B cell (primary cell): ENCODE results near the gene MORN1. TPM values are rescaled to one million over a fixed set of nuclear protein-coding genes. Genes with fewer than 3 reads are reported as not detected.

Experiments used
- ATAC-seq: fragments of 200-7000 bp; cut with Tn5 transposase; one replicate; pipeline ENCODE4 v1.10.0; 2021; ENCODE audit warnings: low read depth, mild to moderate bottlenecking, moderate number of reproducible peaks, moderate library complexity
- CTCF ChIA-PET: fragments of 350-600 bp; sonication (Branson Sonifier 250); formaldehyde crosslinking; loops from one replicate; lab custom pipeline; 2021; ENCODE audit warnings: antibody characterized with exemption, inconsistent platforms; lab: Charles Lee
- POLR2A ChIA-PET: fragments of 350-600 bp; sonication (Branson Sonifier 250); formaldehyde crosslinking; loops from one replicate; lab custom pipeline; 2021; ENCODE audit warnings: antibody characterized with exemption; lab: Charles Lee
- DNase-seq: peaks from one replicate; pipeline ENCODE4 v3.0.0; 2013
- H2AFZ ChIP-seq: 2 replicates; pipeline ENCODE4 v1.6.1; 2012; ENCODE audit warnings: mild to moderate bottlenecking, low read depth, low read length; ENCODE audit not compliant: insufficient read depth, poor library complexity, severe bottlenecking
- H3K27ac ChIP-seq, 2 donors: 1 replicate in 1 of 2; 2 replicates in 1 of 2; pipeline ENCODE4 v1.5.1; 2012 to 2013; ENCODE audit warnings: low read length in 2 of 2, mild to moderate bottlenecking in 2 of 2, moderate library complexity in 1 of 2
- H3K27me3 ChIP-seq, 4 experiments: fragments of 200-600 bp in 1 of 4; sonication (generic) in 1 of 4; replicated peaks in 1 of 4; 1 replicate in 2 of 4; 2 replicates in 2 of 4; pipeline versions ENCODE4 v1.6.1 to v1.7.0; 2013 to 2016; ENCODE audit warnings: low read length in 3 of 4, mild to moderate bottlenecking in 2 of 4, mixed read lengths in 1 of 4, moderate library complexity in 1 of 4; ENCODE audit not compliant: insufficient read depth in 4 of 4, control insufficient read depth in 3 of 4; ENCODE audit errors: control extremely low read depth in 1 of 4
- H3K36me3 ChIP-seq, 2 experiments: replicated peaks in 1 of 2; 1 replicate in 1 of 2; 2 replicates in 1 of 2; pipeline versions ENCODE4 v1.6.1 to v1.7.1; 2013; ENCODE audit warnings: low read length in 1 of 2; ENCODE audit not compliant: insufficient read depth in 2 of 2, control insufficient read depth in 1 of 2; ENCODE audit errors: control extremely low read depth in 1 of 2, extremely low read depth in 1 of 2
- H3K4me1 ChIP-seq, 2 donors: fragments of 200-600 bp in 1 of 2; sonication (generic) in 1 of 2; 1 replicate in 1 of 2; 2 replicates in 1 of 2; pipeline versions ENCODE4 v1.5.1 to v1.6.1; 2013 to 2017; ENCODE audit warnings: low read length in 2 of 2; ENCODE audit not compliant: control insufficient read depth in 2 of 2, insufficient read depth in 2 of 2
- H3K4me2 ChIP-seq: replicated peaks from 2 replicates; pipeline ENCODE3; 2012; ENCODE audit warnings: mild to moderate bottlenecking, low read depth, low read length; ENCODE audit not compliant: poor library complexity, severe bottlenecking
- H3K4me3 ChIP-seq, 5 experiments: fragments of 200-600 bp in 1 of 5; sonication (generic) in 1 of 5; 1 replicate in 3 of 5; 2 replicates in 2 of 5; pipeline versions ENCODE4 v1.5.1 to v1.7.0; 2011 to 2016; ENCODE audit warnings: low read length in 4 of 5, mild to moderate bottlenecking in 4 of 5, low read depth in 2 of 5, control low read depth in 1 of 5, moderate library complexity in 1 of 5; ENCODE audit not compliant: insufficient read depth in 1 of 5; ENCODE audit errors: control extremely low read depth in 1 of 5, extremely low read depth in 1 of 5
- H3K79me2 ChIP-seq: fragments of 200-600 bp; sonication (generic); one replicate; pipeline ENCODE4 v1.6.0; 2016; ENCODE audit warnings: low read length; ENCODE audit not compliant: control insufficient read depth, insufficient read depth
- H3K9ac ChIP-seq: fragments of 200-600 bp; sonication (generic); 2 replicates; pipeline ENCODE4 v1.6.1; 2017; ENCODE audit warnings: mild to moderate bottlenecking, low read length, moderate library complexity
- H3K9me3 ChIP-seq, 3 donors: one replicate each; pipeline versions ENCODE4 v1.6.1 to v1.7.1; 2013; ENCODE audit warnings: low read length in 2 of 3; ENCODE audit not compliant: control insufficient read depth in 2 of 3, insufficient read depth in 1 of 3; ENCODE audit errors: control extremely low read depth in 1 of 3
- H4K20me1 ChIP-seq: 2 replicates; pipeline ENCODE4 v1.6.0; 2012; ENCODE audit warnings: mild to moderate bottlenecking, low read length; ENCODE audit not compliant: insufficient read depth, control insufficient read depth, poor library complexity, severe bottlenecking
- H3K27ac Mint-ChIP-seq: one replicate; pipeline ENCODE4 v1.8.0; 2021; ENCODE audit warnings: mixed read lengths
- H3K27me3 Mint-ChIP-seq: one replicate; pipeline ENCODE4 v1.8.0; 2021; ENCODE audit warnings: mixed read lengths
- H3K4me1 Mint-ChIP-seq: one replicate; pipeline ENCODE4 v1.8.0; 2021; ENCODE audit warnings: mixed read lengths
- H3K4me3 Mint-ChIP-seq: one replicate; pipeline ENCODE4 v1.8.0; 2021; ENCODE audit warnings: mixed read lengths
- H3K9me3 Mint-ChIP-seq: one replicate; pipeline ENCODE4 v1.8.0; 2022; ENCODE audit warnings: mixed read lengths; ENCODE audit not compliant: insufficient read depth
- EZH2 ChIP-seq: IDR thresholded peaks from 2 replicates; pipeline ENCODE4 v1.6.1; 2012; ENCODE audit warnings: borderline replicate concordance, low read depth, mild to moderate bottlenecking, moderate library complexity, low read length; ENCODE audit not compliant: insufficient read depth, poor library complexity, severe bottlenecking
- WGBS: methylation state at CpG from one replicate; pipeline ENCODE4 v1.1.5; 2013; ENCODE audit warnings: missing lambda C conversion rate; ENCODE audit not compliant: insufficient coverage; 5-methylcytosine and 5-hydroxymethylcytosine counted together
- intact Hi-C: fragments of 100-400 bp; cut with micrococcal nuclease; formaldehyde crosslinking; loops from one replicate; pipeline ENCODE4 v1.10.0; 2022
- polyA plus RNA-seq: library from polyadenylated mRNA; depleted of rRNA; stranded (reverse); fragments of >200 nt; gene quantifications from 2 replicates; pipeline ENCODE4 v1.2.3, GENCODE V29; 2012
- total RNA-seq, 2 donors: library from RNA; stranded (reverse); fragments of 120-200 nt in 1 of 2; gene quantifications; 1 replicate in 1 of 2; 2 replicates in 1 of 2; pipeline versions ENCODE4 v1.2.3 to v1.2.4, GENCODE V29; 2013 to 2022
- TF ChIP-seq, protein P1 (sequence below): fragments of 200-600 bp; IDR thresholded peaks from one replicate; pipeline ENCODE4 v1.8.0; 2022; ENCODE audit warnings: antibody characterized with exemption, mild to moderate bottlenecking

MORN1 gene
- total and polyA plus RNA-seq, 2 donors (not counting 1 experiment from before 2014, with no cell fraction given) = 10.2 to 32.6 TPM

DNA sequence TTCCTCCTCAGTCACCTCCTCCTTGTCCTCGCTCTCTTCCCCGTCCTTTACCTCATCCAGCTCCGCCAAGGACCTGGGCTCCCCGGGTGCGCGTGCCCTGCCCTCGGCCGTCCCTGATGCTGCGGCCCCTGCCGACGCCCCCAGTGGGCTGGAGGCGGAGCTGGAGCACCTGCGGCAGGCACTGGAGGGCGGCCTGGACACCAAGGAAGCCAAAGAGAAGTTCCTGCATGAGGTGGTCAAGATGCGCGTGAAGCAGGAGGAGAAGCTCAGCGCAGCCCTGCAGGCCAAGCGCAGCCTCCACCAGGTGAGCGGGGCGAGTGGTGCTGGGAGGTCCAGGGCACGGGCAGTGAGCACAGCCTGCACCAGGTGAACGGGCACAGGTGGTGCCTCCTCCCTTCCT lies 87.1 kb downstream of the MORN1 start:
- intact Hi-C loops = no loop called here
- no peak overlapping the region for H3K4me2 ChIP-seq
- H3K27ac ChIP-seq = no peak overlapping the region
- H3K4me3 ChIP-seq = no peak overlapping the region
- peaks cover 25 to 40% of the 10 kb centered on the region in 2 donors for H3K4me1 ChIP-seq
- CTCF ChIA-PET = no interaction called here
- DNase-seq = no peak
- H3K4me3 Mint-ChIP-seq = no peak overlapping the region
- H3K9me3 ChIP-seq = no peaks in the 10 kb centered on the region
- peaks cover 0 to 49% of the 10 kb centered on the region in 2 experiments for H3K36me3 ChIP-seq
- TF ChIP-seq, protein P1, sequence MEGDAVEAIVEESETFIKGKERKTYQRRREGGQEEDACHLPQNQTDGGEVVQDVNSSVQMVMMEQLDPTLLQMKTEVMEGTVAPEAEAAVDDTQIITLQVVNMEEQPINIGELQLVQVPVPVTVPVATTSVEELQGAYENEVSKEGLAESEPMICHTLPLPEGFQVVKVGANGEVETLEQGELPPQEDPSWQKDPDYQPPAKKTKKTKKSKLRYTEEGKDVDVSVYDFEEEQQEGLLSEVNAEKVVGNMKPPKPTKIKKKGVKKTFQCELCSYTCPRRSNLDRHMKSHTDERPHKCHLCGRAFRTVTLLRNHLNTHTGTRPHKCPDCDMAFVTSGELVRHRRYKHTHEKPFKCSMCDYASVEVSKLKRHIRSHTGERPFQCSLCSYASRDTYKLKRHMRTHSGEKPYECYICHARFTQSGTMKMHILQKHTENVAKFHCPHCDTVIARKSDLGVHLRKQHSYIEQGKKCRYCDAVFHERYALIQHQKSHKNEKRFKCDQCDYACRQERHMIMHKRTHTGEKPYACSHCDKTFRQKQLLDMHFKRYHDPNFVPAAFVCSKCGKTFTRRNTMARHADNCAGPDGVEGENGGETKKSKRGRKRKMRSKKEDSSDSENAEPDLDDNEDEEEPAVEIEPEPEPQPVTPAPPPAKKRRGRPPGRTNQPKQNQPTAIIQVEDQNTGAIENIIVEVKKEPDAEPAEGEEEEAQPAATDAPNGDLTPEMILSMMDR = no peak
- TF ChIP-seq EZH2 = no peak
- H3K9ac ChIP-seq = no peak overlapping the region
- H3K79me2 ChIP-seq = peaks cover 46% of the 10 kb centered on the region
- WGBS = 99% methylated on average over 22 of the region's 22 CpGs
- H3K4me1 Mint-ChIP-seq = peaks cover 44% of the 10 kb centered on the region
- no peak for ATAC-seq
- H3K27me3 Mint-ChIP-seq = no peaks in the 10 kb centered on the region
- no peak overlapping the region for H2AFZ ChIP-seq
- POLR2A ChIA-PET = no interaction called here
- H3K27ac Mint-ChIP-seq = no peak overlapping the region
- H4K20me1 ChIP-seq = peaks cover 5% of the 10 kb centered on the region
- H3K27me3 ChIP-seq = no peaks in the 10 kb centered on the region
- H3K9me3 Mint-ChIP-seq = no peaks in the 10 kb centered on the region

DNA sequence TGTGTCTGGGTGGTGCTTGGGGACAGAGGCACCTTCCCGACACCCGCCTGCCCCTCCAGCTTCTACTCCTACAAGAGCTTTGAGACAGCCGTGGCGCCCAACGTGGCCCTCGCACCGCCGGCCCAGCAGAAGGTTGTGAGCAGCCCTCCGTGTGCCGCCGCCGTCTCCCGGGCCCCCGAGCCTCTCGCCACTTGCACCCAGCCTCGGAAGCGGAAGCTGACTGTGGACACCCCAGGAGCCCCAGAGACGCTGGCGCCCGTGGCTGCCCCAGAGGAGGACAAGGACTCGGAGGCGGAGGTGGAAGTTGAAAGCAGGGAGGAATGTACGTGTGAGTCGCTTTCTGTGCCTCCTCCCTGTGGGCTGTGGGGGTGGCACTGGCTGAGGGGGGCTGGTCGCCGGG lies 87.6 kb downstream of the MORN1 start:
- ATAC-seq (no peak), DNase-seq (no peak)
- TF ChIP-seq, protein P1 = no peak
- TF ChIP-seq EZH2 = no peak
- peaks cover 51% of the 10 kb centered on the region for H3K79me2 ChIP-seq
- H3K9ac ChIP-seq = no peak overlapping the region
- intact Hi-C loops = no loop called here
- H3K9me3 ChIP-seq = no peaks in the 10 kb centered on the region
- H3K27me3 Mint-ChIP-seq = no peaks in the 10 kb centered on the region
- H3K4me3 Mint-ChIP-seq = no peak overlapping the region
- H3K27me3 ChIP-seq = no peaks in the 10 kb centered on the region
- no peaks in the 10 kb centered on the region for H3K9me3 Mint-ChIP-seq
- no peak overlapping the region for H2AFZ ChIP-seq
- WGBS = 97% methylated on average over 24 of the region's 26 CpGs
- ChIA-PET POLR2A (interaction anchor here (1.4 kb wide), 1 partner anchor 8 kb away, joined by 5 read pairs; no protein-coding TSS in a partner anchor), CTCF (interaction anchor here (0.8 to 1.6 kb wide), 2 partner anchors 8 to 12 kb away, joined by 4 to 5 read pairs; no protein-coding TSS in a partner anchor)
- no peak overlapping the region for H3K27ac Mint-ChIP-seq
- H3K4me1 ChIP-seq = peaks cover 30 to 45% of the 10 kb centered on the region in 2 donors
- H4K20me1 ChIP-seq = peaks cover 5% of the 10 kb centered on the region
- peaks cover 47% of the 10 kb centered on the region for H3K4me1 Mint-ChIP-seq
- no peak overlapping the region for H3K4me2 ChIP-seq
- no peak overlapping the region for H3K4me3 ChIP-seq
- H3K27ac ChIP-seq = no peak overlapping the region
- peaks cover 0 to 49% of the 10 kb centered on the region in 2 experiments for H3K36me3 ChIP-seq
